ENCODE results near the gene USP2. TPM values are rescaled to one million over a fixed set of nuclear protein-coding genes. Genes with fewer than 3 reads are reported as not detected.

USP2 gene
- total and polyA plus RNA-seq, 2 of the 4 experiments (the other 2 are of a cell fraction), result 0.18 to 0.79 TPM

GRCh38 chr11:119404872-119405271 is 23.4 kb upstream of the USP2 start:
- H2BK20ac ChIP-seq (ENCODE audit: low read depth, low read length), result no peak overlapping the region
- no peak overlapping the region for H3K27ac ChIP-seq (ENCODE audit: insufficient read depth, low read length)
- dilution Hi-C loops (cut with HindIII; ENCODE audit: low sequenced_read_pairs, unreplicated experiment) (no loop called here), in situ Hi-C loops (cut with MboI; ENCODE audit: low sequenced_read_pairs) (loop anchor here (10.0 kb wide), 1 partner anchor 330 kb away; no protein-coding TSS in a partner anchor), intact Hi-C loops (cut with micrococcal nuclease) (no loop called here)
- no peak overlapping the region for H2BK15ac ChIP-seq (ENCODE audit: low read depth, low read length)
- no CpG with 5 or more reads among the region's 2 CpGs for WGBS, 2 experiments (ENCODE audit: extremely low coverage in 2 of 2, insufficient read length in 1 of 2)
- H3K9me3 ChIP-seq (ENCODE audit: control insufficient read depth, insufficient read depth, low read length), result peaks cover 5% of the 10 kb centered on the region
- no peaks in the 10 kb centered on the region for H3K36me3 ChIP-seq (ENCODE audit: control insufficient read depth, insufficient read depth, low read length)
- no peak for TF ChIP-seq RFX5 (IDR thresholded peaks at IDR 0.05; ENCODE audit: low read depth, low read length)
- TF ChIP-seq RCOR1 (IDR thresholded peaks at IDR 0.05; ENCODE audit: insufficient replicate concordance, low read length), result no peak
- no peak for TF ChIP-seq RAD21 (IDR thresholded peaks at IDR 0.05; ENCODE audit: low read length)
- TF ChIP-seq ELK1 (IDR thresholded peaks at IDR 0.05; ENCODE audit: borderline replicate concordance, low read depth, low read length), result no peak
- no peak for TF ChIP-seq CTCF (conservative IDR thresholded peaks at IDR 0.05; ENCODE audit: low read depth, low read length)
- no peak for TF ChIP-seq BHLHE40 (IDR thresholded peaks at IDR 0.05; ENCODE audit: low read depth, low read length)
- TF ChIP-seq CEBPB (IDR thresholded peaks at IDR 0.05; ENCODE audit: low read depth, low read length), result no peak
- no peak for TF ChIP-seq USF2 (IDR thresholded peaks at IDR 0.05; ENCODE audit: low read depth, low read length)
- no peak for TF ChIP-seq MAZ (IDR thresholded peaks at IDR 0.05; ENCODE audit: borderline replicate concordance, low read depth, low read length)
- no peak overlapping the region for H4K8ac ChIP-seq (ENCODE audit: low read depth in 2 of 2, low read length in 2 of 2)
- ATAC-seq (ENCODE audit: low read depth) (peak; percentile 27; the same call in 1 of the 2 replicates), DNase-seq (no peak)
- H2BK120ac ChIP-seq (ENCODE audit: low read depth, low read length), result no peak overlapping the region
- H4K20me1 ChIP-seq (ENCODE audit: insufficient read depth, low read length), result no peaks in the 10 kb centered on the region
- H3K9me1 ChIP-seq (ENCODE audit: insufficient read depth, low read length), result no peaks in the 10 kb centered on the region
- H2AFZ ChIP-seq (replicated peaks; ENCODE audit: low read length, poor library complexity), result no peak overlapping the region
- H3K56ac ChIP-seq (ENCODE audit: extremely low read depth, insufficient read depth, low read length), result no peak overlapping the region
- no peak overlapping the region for H4K5ac ChIP-seq (ENCODE audit: low read depth, low read length)
- H3K4me3 ChIP-seq (ENCODE audit: insufficient read depth, low read depth, low read length), result no peak overlapping the region
- no peak overlapping the region for H3K4ac ChIP-seq (ENCODE audit: low read depth, low read length)
- H4K91ac ChIP-seq (ENCODE audit: insufficient read depth, low read depth, low read length), result no peak overlapping the region
- H3K79me1 ChIP-seq (ENCODE audit: low read depth in 1 of 2, low read length in 2 of 2), result no peaks in the 10 kb centered on the region
- ChIA-PET CTCF (interaction anchor here (0.8 kb wide), 1 partner anchor 12 kb away, joined by 3 read pairs; no protein-coding TSS in a partner anchor), POLR2A (ENCODE audit: unreplicated experiment) (no interaction called here)
- H3K27me3 ChIP-seq (ENCODE audit: control insufficient read depth, insufficient read depth, low read length), result peaks cover 2% of the 10 kb centered on the region
- no TSS peak for BruUV-seq (replicated peaks)
- H2AK5ac ChIP-seq (ENCODE audit: low read depth, low read length), result no peak overlapping the region
- H2BK5ac ChIP-seq (ENCODE audit: low read depth, low read length, poor library complexity, severe bottlenecking), result no peak overlapping the region
- H2AK9ac ChIP-seq (replicated peaks; ENCODE audit: low read depth, low read length, poor library complexity), result no peak overlapping the region
- H3K4me1 ChIP-seq (ENCODE audit: control insufficient read depth, insufficient read depth, low read length), result peaks cover 5% of the 10 kb centered on the region; the same call in 1 of the 2 replicates
- no peak overlapping the region; the same call in 1 of the 2 replicates for H3K18ac ChIP-seq (ENCODE audit: low read depth, low read length)
- H3K23ac ChIP-seq (ENCODE audit: low read depth, low read length), result no peak overlapping the region
- no peak overlapping the region for H3K9ac ChIP-seq (ENCODE audit: low read depth, low read length)
- no peak overlapping the region for H3K14ac ChIP-seq (replicated peaks; ENCODE audit: low read depth, low read length)
- H3K4me2 ChIP-seq (ENCODE audit: low read depth, low read length), result no peak overlapping the region

Measured in IMR-90 (cell line).